SW 1271 (cell line): Measurements from ENCODE around the gene SLC31A1.
A peak's percentile ranks its signal among the peaks of the same experiment; 100 is the strongest.
"Not testable (repeated sequence)": the region's sequence is repeated elsewhere in the genome, so short reads cannot be mapped to it uniquely, and the experiment has no call there.

Source experiments
- DNase-seq, 2 experiments: peaks; one replicate each; lab custom pipeline; 2025; lab: John Stamatoyannopoulos, UW

Gene SLC31A1

DNA sequence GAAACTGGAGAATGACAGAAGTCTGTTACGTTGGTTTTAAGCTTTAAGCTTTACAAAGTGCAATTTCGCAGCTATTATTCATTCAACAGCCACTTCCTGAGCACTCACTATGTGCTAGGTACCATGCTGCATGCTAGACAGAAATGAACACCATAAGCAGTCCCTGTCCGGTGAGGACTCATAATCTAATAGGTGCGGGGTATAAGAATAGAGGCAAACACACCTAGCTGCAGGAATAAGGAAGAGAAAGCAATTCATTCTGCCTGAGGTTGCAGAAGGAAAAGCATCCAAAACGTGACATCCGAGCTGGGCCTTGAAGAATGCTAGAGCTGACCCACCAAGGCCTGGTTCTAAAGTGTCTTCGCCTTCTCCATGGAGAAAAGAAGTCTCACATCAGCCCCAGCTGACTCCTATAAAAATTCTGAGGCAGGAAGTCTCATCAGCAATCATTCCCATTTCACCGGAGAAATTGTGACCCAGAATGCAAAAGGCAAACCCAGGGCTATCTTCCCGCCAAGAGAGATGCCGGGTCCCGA, 809 bp upstream of the SLC31A1 start:
- no peak for DNase-seq

DNA sequence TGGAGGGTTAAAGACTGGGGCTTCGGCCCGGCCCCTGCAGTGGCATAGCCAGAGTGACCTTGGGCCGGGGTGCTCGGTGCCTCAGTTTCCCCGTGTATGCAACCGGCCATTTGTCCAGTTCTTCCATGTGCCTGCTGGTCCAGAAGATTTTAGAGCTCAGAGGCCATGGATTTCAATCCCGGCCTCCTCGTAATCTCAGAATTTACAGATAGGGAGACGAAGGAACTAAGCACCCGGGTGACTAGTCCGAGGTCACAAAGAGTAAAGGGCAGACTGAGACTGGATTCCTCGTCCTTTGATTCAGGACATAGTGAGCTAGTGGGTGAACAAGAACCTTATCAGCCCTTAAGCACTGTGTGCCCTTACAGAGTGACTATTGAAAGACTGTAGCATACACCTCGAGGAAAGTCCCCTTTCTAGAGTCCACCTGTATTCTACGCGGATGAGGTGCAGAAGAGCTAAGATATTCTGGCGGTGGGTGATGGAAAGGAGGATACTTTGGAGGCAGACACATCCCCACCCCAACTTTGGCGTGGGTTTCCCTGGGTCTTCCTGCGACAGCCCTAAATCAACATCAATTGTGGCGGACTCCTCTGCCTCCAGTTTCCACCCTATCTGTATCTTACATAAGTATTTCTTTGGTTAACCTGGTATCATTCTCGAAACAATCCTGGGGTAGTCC, 597 bp downstream of the SLC31A1 start:
- peak in 1 of 2 experiments; percentile 39 for DNase-seq

DNA sequence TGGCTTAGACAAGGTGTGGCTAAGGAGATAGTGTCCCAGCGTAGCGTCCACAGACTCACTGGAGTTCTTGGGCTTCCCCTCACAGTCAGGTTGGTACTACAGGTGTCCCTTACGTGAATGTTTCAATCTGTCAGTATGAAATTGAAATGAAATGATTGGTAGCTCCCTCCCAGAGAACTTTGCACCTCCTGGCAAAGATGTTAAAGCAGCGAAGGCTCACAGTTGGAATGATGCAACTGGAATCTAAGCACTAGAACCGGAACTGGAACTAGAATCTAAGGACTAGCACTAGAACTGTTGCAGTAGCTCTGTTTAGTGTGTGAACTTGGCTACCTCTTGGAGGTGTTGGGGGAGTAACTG, 1.1 kb downstream of the SLC31A1 start:
- no peak for DNase-seq

DNA sequence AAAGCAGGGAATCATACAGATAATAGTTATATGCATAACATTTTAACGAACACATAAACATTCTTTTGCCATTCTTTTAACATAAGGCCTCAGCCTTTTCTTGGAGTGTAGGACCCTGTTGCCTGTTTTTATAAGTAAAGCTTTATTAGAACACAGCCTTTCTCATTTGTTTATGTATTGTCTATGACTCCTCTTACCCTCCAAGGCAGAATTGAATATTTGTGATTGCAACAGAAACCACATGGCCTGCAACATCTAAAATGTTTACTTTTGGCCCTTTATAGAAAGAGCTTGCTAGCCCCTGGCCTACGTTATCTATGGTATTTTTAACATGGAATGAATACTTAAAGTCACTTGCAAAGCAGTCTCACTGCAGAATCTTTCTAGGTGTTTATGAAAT, 2.6 kb downstream of the SLC31A1 start:
- DNase-seq, result no peak

DNA sequence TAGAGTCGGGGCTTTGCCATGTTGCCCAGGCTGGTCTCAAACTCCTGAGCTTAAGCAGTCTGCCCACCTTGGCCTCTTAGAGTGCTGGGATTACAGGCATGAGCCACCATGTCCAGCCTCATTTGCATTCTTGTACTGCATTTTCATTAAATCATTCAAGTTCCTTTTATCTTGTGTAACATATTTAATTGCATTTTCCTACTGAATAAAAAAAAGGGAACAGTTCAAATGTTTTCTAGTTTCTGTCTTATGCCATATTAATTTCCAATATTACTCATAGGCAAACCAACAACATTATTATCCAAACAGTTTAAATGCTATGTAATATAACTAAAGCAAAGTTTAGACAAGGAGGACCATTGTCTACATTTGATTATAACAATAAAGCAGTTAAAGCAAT, 6.1 kb downstream of the SLC31A1 start:
- no peak for DNase-seq

DNA sequence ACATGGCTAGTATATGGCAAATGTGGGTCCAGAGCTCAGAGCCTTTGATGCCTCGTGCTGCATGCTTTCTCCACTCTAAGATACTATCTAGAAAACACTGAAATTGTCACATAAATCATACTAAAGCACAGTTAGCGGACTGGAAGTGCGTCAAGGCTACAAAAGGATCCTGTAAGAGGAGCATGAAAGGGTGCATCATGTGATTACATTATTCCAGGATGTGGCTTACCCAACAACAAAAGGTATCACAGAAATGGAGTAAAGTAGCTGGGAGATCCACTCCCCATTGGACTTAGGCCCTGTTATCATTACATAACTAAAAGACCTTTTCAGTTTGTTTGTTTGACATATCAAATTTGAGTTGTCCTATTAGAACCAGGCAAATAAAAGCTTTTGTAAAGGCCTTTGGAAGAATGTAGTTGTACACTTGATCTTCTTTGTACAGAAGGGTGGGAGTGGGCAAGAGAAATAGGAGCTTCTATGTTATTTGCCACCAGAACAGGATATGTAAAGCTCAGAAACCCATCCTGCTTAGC, 6.9 kb downstream of the SLC31A1 start:
- no peak for DNase-seq

DNA sequence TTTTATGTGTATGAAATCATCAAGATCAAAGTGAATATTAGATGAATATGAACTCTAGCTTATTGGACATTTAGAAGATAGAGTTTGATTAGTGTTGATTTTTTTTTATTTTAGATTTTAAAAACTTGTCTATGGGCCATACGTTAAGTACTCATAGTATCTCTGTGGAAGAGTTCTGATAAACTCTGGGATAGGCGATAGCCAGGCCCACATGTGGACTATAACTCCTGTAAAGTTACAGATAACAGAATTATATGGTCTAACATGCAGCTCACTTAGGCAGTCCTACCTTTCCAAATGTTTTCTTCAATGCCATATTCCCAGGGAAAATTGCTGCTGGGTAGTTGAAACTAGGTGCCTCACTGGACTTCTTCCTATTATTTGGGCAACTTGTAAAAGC, 10.4 kb downstream of the SLC31A1 start:
- no peak for DNase-seq

DNA sequence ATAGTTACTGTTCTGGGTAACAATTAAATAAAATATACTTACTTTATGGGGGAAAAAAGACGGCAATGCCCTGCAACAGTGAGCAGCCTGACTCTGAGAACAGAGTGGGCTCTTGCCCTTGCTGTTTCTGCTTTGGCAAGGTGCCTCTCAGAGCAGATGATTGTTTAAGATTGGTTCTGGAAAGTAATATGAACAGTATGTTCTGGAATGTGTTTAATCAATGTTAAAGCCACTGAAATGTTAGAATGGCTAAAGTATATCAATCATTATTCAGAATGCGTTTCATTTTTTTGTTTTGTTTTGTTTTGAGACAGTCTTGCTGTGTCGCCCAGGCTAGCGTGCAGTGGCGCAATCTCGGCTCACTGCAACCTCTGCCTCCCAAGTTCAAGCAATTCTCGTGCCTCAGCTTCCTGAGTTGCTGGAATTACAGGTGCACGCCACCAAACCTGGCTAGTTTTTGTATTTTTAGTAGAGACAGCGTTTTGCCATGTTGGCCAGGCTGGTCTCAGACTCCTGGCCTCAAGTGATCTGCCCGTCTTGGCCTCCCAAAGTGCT, 14.4 kb downstream of the SLC31A1 start:
- DNase-seq, result not testable (repeated sequence)

DNA sequence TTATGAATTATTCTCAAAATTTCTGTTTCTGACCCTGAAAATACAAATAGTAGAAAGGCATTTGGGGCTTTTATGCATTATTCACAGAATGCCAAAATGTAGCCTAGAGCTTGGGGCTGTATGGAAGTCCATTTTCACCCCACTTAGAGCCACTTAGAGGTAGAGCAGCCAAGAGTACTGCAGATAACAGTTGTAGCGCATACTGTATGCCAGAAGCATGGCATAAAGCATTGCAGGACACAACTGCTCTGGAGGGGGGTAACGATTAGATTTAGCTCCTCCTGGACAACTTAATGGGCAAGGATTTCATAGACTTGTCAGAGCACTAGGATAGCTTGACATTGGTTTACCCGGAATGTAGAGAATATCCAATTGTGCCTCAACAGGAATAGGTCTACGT, 15.7 kb downstream of the SLC31A1 start:
- no peak for DNase-seq

DNA sequence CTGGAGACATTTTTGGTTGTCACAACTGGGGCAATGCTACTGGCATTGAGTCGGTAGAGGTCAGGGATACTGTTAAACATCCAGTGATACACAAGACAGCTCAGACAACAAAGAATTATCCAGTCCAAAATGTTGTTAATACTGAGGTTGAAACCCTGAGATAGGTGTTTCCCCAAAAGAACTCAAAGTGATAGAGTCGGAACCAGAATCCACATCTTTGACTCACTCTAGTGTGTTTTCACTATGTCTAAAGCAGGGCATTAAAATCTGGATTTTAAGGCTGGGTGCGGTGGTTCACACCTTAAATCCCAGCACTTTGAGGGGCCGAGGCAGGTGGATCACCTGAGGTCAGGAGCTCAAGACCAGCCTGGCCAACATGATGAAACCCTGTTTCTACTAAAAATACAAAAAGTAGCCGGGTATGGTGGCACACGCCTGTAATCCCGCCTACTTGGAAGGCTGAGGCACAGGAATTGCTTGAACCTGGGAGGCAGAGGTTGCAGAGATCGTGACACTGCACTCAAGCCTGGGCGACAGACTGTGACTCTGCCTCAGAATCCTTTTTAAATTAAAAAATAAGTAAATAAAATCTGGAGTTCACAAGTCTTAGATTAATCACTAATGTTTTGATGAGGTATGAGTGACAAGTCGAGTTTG, 17.0 kb downstream of the SLC31A1 start:
- no peak for DNase-seq

DNA sequence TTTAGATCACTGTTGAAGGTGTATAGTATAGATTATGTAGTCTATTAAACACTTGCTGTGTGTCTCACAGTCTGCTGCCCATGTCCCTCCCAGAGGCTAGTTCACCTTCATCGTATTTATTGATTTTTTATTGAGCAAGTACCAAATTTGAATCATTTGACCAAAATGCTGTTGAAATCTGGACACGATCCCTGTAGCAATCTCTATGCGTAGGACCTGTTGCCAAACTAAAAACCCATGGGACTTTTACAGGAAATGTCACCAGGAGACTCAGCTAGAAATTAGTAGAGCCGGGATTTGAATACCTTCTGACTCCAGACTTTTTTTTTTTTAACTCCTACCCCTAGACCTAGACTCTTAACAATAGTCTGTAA, 17.5 kb downstream of the SLC31A1 start:
- DNase-seq, result no peak

DNA sequence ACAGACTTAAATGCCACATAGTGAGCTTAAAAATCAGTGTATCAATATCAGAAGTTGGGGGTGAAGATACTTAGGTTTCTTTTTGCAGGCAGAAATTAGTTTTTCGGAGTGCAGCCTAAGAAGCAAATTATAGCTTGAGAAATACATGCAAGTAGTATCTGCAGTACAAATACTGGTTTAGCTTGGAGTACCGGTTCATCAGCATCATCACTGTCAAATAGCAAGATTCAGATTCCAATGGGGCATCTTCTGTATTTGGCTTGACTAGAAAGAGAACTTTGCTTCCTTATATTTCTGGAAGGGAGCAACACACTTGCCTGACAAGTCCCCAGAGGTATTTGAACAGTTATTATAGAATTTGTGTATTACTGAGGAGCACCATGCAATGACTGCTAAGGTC, 19.8 kb downstream of the SLC31A1 start:
- no peak for DNase-seq

DNA sequence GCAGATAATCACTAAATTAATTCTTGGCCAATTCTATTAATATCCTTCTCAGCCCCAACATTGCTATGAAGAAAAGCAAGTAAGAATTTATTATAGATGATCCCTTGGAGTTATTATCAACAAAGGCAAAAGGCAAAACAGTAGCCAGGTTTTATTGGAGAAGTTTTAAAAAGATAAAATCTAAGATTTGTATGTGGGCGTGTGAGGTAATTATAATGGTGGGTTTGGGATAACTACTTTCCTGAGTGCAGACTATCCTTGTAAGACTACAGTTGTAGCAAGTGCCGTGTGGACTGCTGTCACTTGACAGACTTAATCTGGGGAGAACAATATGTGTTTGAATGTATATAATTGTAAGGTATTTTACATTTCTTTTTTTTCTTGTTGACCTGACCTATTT, 23.2 kb downstream of the SLC31A1 start:
- no peak for DNase-seq

DNA sequence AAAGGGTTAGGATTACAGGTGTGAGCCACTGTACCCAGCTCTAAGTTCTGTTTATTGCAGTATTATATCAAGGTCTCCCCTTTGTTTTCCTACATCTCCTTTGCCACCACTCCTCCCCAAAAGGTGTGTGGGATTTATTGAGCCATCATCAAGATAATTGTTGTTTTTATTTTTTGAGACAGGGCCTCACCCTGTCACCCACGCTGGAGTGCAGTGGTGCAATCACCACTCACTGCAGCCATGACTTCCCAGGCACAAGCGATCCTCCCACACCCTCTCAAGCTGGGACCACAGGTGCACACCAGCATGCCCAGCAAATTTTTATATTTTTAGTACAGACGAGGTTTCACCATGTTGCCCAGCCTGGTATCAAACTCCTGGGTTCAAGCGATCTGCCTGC, 24.6 kb downstream of the SLC31A1 start:
- no peak for DNase-seq

DNA sequence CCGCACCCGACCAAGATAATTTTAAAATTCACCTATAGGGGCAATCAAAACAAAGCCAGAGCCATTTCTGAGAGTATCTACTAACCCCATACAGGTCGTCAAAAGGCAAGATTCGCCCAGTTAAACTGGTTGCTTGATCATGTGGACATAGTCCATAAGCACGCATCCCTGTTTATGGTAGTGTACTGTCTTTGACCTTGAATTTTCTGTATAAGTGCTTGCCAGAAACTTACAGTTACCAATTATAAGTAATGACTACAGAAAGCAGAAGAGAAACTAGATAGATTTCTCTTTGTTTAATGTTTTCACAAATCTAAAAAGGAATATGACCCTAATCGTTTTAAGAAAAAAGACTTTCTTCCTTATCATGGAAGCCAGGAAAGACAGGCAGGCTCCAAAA, 25.6 kb downstream of the SLC31A1 start:
- no peak for DNase-seq

DNA sequence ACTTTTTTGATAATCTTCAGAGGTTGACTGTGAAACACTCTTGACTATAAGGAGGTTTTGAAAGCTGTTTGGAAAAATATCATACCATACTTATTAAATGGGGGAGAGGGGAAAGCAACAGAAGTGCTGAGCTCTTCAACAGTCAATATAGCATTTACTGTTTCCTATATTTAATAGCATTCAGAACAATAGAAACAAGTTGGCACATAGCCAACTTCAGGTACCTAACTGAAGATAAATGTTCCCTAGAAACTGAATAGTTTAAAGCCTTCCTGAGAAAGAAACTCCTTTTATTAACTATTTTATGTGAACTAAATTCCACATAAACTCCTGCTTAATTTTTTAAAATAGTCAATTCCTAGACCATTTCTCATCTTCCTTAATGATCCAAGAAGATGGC, 26.3 kb downstream of the SLC31A1 start:
- no peak for DNase-seq

DNA sequence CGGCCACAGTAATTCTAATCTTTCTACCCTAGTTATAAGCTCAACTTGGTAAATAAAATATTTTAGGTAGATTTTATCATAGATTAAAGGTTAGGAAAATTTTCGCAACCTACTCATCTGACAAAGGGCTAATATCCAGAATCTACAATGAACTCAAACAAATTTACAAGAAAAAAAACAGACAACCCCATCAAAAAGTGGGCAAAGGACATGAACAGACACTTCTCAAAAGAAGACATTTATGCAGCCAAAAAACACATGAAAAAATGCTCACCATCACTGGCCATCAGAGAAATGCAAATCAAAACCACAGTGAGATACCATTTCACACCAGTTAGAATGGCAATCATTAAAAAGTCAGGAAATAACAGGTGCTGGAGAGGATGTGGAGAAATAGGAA, 28.3 kb downstream of the SLC31A1 start:
- not testable (repeated sequence) for DNase-seq

DNA sequence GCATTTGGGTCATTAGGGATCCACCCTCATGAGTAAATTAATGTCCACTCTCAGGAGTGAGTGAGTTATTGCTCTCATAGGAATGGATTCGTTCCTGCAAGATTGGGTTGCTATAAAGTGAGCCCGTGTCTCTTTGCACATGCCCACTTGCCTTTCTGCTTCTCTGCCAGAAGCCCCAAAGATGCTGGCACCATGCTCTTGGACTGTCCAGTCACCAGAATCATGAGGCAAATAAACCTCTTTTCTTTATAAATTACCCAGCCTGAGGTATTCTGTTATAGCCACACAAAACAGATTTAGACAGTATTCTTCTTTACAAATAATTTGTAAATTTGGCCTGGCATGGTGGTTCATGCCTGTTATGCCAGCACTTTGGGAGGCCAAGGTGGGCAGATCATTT, 29.5 kb downstream of the SLC31A1 start:
- no peak for DNase-seq

DNA sequence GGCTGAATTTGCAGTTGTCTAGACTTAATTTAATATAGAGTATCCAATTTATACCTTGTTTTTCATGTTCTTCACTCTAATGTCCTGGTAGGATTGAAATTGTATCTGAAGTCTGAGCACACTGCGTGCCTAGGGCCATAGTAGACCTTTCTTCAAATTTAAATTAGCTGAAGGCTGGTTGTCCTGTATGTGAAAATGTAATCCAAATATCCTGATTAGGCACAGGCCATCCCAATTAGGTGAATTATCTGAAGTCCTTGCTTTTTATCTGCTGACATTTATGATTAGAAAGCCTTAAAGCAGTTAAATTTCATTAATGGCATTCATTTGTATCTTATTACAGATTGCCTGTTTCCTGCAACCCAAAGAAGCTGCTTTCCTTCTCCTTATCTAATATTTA, 33.6 kb downstream of the SLC31A1 start:
- DNase-seq, result no peak

DNA sequence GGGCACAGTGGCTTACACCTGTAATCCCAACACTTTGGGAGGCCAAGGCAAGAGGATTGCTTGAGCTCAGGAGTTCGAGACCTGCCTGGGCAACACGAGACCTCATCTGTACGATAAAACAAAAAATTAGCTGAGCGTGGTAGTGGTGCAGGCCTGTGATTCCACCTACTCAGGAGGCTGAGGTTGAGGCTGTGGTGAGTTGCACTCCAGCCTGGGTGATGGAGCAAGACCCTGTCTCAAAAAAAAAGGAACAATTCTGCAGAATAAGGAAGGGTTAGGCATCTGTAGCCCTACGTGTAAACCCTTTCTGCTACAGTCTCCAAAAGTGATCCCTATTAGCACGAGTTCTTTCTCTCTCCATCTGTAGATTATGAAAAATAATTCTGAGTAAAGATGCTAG, 34.1 kb downstream of the SLC31A1 start:
- no peak for DNase-seq

DNA sequence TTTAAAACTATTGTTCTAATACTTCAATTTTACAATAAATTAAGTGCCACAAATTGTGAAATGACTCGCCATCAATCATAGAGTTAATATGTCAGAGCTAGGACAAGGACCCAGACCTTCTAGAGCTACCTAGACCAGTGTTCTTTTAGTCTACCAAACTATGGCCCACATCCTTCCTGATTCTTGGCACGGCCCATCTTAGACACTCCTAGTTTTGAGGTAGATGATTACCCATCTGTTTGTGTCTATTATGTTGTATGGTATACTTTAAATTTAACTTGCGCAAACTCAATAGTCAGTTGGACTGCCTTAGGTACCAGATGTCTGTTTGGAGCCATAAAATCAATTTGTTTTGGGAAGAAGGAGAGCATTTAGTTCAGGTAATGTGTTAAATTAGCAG, 36.5 kb downstream of the SLC31A1 start:
- DNase-seq, result no peak

DNA sequence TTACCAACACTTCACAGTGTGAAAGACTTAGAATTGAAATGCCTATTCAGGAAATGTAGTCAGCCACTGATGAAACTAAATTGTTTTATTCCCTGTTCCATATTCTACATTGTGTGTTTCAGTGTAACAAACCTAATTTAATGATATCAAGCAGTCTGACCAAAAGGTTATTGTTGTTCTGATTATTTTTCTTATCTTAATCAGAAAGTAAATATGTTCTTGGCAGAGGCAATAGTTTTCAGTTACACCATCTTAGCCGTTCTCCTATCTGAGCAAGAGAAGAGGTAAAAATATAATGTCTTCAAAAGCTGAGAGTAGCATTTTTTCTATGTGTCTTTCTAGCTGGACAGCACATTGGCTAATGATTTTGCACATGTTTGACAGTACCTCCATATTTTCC, 36.9 kb downstream of the SLC31A1 start:
- no peak for DNase-seq

DNA sequence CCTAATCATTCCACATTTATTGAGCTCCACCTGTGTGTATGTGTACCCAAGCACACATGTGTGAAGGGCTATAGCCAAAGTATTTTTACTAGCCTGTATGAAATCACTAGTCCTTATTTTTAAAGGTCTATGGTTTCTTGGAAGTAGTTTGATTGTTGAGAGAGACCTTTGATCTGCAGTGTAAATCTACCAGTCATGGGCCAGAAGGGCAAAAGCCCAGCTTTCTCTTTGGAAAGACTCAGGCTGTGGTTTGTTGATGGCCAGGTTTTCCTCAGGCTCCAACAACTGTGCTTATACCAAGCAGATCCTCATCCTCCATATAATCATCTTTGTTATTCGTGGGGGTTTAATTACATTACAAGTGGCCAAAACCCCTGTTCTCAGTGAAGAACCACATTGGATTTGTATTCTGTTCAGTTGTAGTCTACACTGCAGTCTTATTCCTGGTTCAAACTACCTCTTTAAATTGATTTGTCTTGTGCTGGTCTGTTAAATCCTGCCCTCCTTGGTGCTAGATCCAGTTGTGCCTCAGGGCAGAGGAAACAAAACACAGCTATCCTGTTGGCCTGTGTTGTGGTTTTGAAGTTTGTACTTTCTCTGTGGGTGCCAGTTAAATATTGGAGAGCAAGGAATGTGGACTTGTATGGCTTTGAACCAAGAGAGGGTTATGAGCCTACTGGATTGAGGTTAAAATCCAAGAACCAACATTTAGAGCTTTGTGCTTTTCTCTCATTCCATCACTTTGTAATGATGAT, 40.8 kb downstream of the SLC31A1 start:
- no peak for DNase-seq
